GM18498 (cell line): ENCODE results near the gene CTSF.
"Not testable (repeated sequence)": the region's sequence is repeated elsewhere in the genome, so short reads cannot be mapped to it uniquely, and the experiment has no call there.

Experiments used
- ATAC-seq: cut with Tn5 transposase; IDR thresholded peaks from one replicate; pipeline ENCODE4 v1.9.1; 2021; ENCODE audit warnings: mild to moderate bottlenecking, moderate library complexity; ENCODE audit not compliant: unreplicated experiment

CTSF gene

DNA sequence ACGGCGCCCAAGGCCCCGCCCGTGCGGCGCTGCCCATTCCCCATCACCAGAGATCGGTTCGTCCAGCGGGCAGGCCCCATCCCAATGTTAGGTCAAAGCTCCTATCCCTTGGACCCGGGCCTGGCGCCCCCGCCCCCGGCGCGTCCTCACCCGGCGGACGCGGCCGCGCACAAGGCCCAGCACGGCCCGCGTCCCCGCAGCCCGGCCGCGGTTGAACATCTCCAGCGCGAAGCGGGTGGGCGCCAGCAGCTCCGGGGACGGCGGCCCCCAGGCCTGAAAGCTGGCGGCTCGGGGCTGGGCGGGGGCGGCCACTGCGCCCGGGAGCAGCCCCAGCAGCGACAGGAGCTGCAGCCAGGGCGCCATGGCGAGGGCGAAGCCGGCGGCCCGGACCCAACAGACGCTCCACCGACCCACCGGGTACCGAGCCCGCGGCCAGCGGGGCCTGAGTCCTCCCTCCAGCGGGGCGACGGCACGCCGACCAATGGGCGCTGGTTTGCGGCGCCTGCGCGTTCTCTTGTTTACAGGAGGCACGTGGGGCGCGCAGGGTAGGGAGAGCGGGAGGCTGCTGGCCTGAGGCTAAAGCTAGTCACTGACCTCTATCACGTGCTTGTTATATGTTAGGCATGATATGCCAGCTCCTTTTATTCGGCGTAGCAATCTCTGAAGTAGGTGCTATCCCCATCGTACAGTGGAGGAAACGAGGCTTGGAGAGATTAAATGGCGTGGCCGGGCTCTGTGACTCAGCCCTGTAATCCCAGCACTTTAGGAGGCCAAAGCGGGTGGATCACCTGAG is at the start of gene CTSF:
CTSF (minus strand) TSS at position 483 of the 793 bp plus-strand sequence; CDS start at position 363, 120 bp downstream.
- peak; percentile 56 for ATAC-seq

DNA sequence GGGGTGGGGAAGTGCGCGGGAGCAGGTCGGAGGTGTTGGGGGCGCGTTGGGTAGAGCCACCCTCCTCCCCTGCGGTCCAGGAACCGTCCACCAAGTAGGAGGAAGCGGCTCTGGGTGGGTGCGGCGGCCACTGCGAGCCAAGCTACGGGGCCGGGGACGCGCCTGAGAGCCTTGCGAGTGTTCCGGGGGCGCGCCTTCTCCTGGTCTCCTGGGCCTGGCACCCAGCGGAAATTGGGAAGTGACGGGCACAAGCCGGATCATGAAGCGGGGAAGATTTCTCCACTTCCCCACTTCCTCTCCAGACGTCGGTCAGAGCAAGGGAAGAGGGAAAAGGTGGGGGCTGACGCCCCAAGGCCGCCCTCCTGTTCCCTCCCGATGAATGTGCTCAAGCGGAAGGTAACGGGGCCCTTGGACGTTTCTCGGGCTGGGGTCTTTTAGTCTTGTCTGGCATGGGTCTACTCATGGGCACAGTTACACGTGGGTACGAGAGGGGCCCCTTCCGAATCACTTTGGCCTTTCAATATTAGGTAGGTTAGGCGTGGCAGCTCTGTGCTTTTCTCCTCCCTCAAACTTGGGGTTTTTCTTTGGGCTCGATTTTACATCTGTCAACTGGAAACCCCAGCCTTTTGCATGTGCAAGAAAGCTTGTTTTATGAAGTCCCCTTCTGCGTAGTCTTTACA is 48.9 kb upstream of the CTSF start:
- ATAC-seq, result no peak

DNA sequence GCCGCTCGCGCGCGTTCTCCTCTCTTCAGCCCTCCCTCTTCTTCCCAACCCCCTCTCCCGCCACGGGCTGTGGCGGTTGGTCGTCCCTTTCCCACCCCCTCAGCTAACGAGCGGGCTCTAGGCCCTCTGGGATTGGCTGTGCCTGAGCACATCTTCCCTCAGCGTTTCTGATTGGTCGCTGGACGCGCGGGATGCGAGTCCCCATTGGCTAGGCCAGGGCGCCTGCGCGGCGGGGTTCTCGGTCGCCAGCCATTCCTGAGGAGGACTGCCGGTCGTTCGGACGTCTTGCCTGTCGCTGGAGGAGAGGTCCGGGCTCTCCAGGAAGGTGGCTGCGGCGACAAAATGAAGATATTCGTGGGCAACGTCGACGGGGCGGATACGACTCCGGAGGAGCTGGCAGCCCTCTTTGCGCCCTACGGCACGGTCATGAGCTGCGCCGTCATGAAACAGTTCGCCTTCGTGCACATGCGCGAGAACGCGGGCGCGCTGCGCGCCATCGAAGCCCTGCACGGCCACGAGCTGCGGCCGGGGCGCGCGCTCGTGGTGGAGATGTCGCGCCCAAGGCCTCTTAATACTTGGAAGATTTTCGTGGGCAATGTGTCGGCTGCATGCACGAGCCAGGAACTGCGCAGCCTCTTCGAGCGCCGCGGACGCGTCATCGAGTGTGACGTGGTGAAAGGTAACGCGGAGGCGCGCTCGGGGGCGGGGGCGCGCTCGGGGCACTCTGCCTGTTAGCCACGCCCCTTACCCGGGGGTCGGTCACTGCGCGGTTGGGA is 48.2 kb upstream of the CTSF start, which contains the start of gene RBM14:
RBM14 (plus strand) TSS at position 252 of the 776 bp plus-strand sequence; CDS start at position 343, 91 bp downstream.
- peak; percentile 88 for ATAC-seq

DNA sequence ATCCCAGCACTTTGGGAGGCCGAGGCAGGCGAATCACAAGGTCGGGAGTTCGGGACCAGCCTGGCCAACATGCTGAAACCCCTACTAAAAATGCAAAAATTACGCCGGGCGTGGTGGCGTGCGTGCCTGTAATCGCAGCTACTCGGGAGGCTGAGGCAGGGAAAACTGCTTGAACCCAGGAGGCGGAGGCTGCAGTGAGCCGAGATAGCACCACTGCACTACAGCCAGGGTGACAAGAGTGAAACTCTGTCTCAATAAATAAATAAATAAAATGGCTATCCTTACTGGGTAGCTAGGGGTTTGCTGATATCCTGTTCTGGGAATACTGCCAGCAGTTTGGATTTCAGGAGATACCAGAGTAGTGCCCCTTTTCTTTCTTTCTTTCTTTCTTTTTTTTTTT is 45.7 kb upstream of the CTSF start:
- no peak for ATAC-seq

DNA sequence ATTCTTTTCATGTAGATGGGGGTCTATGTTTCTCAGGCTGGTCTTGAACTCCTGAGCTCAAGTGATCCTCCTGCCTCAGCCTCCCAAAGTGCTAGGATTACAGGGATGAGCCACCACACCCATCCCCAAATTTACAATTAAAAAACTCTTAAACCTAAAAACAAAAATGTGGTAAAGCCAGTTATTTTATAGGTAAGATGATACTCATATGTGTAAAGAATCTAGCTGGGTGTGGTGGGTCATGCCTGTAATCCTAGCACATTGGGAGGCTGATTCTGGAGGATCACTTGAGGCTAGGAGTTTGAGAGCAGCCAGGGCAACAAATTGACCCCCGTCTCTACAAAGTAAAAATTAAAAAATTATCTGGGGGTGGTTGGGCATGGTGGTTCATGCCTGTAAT is 44.1 kb upstream of the CTSF start:
- no peak for ATAC-seq

DNA sequence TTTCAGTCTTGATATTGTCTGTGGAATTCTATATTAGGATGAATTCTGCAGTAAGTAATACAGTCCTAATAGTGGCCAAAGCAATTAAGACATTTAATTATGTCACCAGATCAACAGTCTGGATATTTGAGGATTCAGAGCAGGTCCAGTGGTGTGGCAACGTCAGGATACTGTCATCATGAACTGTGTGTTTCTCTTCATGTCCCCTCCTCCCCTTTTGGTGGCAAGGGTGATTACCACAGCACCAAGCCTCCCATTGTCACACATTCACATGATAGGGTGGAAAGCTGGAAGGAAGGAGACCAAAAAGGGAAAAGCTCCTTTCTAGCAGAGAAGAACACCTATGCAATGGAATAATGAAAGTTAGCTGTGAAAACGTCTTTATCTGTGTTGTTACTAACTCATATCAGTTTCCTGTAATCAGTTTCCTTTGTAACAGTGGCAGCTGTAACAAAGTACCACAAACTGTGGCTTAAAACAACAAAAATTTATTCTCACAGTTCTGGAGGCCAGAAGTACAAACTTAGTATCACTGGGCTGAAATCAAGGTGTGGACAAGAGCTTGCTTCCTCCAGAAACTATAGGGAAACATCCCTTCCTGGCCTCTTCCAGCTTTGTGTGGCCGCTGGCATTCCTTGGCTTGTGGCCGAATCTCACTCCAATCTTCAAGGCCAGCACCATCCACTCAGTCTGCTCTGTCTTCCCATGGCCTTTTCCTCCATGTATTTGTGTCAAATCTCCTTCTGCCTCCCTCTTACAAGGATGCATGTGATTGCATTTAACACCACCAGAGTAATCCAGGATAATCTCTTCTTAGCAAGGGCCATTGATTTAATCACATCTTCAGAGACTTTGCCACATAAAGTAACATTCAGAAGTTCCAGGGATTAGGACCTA is 41.6 kb upstream of the CTSF start:
- no peak for ATAC-seq

DNA sequence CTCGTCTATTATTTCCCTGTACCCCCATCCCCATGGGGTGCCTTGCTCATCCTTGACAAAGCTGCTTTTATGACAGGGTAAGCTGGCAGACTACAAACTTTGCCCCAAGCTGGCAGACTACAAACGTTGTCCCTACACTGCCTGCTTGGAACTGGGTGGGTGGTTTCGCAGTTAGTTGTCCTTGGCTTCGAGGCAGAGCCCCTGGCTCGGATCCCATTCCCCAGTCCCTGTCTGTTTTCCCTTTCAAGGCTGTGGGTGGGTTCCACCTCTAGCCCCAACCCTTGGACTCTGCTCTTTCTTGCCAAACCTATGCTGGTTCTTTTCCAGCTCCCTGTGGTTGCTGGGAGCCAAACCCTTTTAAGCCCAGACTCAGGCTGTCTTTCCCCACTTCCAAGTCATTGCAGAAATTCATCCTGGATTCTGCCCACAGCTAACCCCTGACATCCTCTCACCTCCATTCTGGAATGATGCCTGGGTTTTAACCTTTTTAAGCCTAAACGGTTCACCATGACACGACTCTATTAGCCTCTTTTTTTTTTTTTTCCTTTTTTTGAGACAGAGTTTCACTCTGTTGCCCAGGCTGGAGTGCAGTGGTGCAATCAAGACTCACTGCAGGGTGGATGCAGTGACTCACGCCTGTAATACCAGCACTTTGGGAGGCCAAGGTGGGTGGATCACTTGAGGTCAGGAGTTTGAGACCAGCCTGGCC is 38.9 kb upstream of the CTSF start:
- ATAC-seq, result no peak

DNA sequence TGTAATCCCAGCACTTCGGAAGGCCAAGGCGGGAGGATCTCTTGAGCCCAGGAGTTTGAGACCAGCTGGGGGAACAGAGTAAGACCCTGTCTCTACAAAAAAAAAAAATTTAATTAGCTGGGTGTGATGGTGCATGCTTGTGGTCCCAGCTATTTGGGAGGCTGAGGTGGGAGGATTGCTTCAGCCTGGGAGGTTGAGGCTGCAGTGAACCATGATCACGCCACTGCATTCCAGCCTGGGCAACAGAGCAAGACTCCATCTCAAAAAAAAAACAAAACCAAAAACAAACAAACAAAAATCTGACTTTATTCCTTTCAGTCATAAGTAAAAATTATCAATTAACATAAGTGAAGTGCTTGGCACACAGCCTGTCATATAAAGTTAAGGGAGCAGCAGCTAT is 38.2 kb upstream of the CTSF start:
- not testable (repeated sequence) for ATAC-seq

DNA sequence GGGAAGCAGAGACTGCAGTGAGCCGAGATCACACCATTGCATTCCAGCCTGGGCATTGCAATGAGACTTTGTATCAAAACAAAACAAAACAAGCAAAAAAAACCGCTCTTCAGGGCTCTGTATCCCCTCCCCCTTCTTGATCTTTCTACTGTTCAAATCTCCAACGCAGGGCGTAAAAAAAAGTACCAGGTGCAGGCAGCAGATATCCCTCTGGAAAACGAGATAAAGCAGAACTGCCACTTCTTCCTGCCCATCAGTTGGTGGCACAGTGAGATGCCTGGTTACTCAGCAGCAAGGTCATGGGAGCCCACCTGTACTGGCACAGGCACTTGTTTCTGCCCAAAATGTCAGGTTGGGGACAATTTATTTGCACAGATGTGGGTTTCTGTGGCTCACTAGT is 35.7 kb upstream of the CTSF start:
- no peak for ATAC-seq

DNA sequence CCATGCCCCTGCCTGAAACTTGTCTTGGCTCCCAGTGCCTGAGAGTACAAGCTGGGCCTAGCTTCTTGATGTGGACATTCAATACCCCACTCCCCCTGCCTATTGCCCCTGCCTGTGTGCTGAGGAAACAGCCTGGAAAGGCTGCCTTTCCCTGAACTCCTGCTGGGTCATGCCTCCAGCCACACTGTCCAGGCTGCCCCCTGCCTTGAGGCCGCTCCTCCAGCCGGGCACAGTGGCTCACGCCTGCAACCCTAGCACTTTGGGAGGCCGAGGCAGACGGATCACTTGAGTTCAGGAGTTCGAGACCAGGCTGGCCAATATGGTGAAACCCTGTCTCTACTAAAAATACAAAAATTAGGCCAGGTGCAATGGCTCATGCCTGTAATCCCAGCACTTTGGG is 34.7 kb upstream of the CTSF start:
- ATAC-seq, result no peak

DNA sequence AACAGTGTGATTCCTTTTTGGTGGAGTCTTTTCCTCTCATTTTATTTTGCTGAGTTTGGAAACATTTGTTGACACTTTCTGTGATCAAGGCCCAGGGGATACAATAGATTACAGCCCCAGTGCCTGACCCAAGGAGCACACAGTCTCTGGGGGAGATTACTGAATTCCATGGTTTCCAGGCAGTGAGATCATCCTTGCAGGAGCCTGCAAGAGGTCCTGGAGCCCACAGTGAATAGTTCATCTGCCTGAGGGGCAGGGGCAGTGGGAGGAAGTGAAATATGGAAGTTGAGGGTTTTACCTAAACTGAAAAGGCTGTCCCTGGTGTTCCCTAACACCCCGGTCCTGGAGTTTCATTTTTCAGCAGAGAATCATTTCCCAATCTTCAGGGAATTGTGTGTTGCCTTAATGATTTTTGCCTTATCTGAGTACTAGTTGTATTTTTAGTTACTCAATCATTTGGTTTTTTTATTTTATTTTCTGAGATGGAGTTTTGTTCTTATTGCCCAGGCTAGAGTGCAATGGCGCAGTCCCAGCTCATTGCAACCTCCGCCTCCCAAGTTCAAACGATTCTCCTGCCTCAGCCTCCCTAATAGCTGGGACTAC is 32.3 kb upstream of the CTSF start:
- ATAC-seq, result no peak

DNA sequence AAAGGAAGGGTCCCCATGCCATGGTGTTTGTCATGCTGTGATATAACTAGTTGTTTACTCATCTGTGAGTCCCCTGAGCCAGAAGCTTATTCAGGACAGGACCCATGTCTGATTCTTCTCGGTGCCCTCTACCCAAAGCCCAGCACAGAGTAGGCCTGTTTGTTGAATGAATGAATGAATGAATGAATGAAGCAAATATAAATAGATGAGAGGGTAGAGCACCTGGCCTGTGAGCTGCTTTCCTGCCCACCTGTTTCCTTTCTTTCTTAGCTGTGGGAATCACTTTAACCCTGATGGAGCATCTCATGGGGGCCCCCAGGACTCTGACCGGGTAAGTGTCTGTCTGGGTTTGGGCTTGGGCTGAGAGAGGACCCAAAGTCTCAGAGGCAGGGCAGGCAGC is 31.8 kb upstream of the CTSF start:
- ATAC-seq, result no peak

DNA sequence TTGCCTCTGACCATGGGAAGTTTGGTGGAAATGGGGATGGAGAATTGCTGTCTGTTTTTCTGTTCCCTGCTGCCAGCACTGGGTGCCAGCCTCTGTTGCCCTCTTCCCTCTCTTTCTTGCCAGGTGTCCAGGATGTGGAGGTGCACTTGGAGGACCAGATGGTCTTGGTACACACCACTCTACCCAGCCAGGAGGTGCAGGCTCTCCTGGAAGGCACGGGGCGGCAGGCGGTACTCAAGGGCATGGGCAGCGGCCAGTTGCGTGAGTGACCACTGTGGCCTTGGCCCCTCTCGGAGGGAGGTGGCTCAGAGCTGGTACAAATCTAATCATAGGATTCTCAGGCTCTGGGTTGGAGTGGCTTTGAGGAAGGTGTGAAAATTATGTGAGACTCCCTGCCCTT is 30.6 kb upstream of the CTSF start:
- ATAC-seq, result no peak

DNA sequence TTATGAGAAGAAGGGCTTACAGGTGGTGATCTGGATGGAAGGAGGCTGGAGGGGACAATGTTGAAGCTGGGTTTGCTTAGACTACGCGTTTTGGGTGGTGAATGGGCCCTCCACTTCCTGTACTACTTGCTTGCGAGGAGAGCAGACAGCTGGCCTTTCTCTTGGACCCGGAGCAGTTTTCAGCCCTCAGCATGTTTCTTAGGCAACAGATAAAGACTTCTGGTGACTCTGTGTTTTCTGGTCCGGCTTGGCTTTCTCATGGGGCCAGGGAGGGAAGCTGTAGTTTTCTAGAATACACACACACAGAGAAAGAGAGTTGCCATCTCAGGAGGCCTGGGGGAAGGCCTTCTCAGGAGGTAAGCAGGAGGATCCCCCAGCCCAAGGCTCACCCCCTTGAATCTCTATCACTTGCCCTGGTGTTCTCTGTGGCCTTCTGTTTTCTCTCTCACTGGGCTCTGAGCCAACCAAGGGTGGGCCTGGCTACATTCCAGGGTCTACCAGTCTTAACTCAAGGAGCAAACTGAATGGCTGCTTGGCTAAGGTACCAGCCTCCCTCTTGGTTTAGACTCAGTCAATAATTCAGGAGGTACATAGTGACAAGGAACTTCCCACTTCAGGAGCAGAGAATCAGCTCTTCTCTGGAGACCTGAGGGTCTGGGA is 27.0 kb upstream of the CTSF start:
- no peak for ATAC-seq

DNA sequence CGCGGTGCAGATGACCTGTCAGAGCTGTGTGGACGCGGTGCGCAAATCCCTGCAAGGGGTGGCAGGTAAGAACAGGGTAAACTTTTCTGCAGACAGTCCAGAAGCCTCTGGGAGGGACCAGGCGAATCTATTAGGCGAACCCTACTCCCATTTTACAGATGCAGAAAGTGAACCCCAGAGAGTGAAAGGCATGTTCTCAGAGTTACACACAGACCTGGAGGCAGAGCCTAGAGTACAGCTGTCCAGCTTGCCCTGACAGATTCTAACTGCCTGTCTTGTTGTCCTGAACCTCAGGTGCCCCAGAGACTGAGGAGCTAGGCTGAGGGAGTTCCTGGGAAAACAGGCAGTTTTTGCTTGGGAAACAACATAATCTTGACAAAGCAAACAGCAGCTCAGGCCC is 25.2 kb upstream of the CTSF start:
- no peak for ATAC-seq

DNA sequence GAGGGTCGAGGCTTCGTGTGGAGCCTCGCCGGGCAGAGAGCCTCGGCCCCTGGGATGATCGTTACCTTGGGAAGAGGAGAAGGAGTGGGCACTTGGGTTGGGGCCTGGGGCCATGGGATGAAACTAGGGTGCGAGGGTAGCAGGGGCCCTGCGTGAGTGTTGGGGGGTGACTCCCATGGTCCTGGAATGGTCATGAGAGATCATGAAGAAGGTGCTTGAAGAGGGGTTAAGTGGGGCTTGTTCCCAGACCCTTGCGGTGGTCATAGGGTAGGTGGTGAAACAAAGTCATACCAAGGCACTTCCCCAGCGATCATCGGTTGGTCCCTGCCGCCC is 24.9 kb upstream of the CTSF start:
- peak; percentile 23 for ATAC-seq

DNA sequence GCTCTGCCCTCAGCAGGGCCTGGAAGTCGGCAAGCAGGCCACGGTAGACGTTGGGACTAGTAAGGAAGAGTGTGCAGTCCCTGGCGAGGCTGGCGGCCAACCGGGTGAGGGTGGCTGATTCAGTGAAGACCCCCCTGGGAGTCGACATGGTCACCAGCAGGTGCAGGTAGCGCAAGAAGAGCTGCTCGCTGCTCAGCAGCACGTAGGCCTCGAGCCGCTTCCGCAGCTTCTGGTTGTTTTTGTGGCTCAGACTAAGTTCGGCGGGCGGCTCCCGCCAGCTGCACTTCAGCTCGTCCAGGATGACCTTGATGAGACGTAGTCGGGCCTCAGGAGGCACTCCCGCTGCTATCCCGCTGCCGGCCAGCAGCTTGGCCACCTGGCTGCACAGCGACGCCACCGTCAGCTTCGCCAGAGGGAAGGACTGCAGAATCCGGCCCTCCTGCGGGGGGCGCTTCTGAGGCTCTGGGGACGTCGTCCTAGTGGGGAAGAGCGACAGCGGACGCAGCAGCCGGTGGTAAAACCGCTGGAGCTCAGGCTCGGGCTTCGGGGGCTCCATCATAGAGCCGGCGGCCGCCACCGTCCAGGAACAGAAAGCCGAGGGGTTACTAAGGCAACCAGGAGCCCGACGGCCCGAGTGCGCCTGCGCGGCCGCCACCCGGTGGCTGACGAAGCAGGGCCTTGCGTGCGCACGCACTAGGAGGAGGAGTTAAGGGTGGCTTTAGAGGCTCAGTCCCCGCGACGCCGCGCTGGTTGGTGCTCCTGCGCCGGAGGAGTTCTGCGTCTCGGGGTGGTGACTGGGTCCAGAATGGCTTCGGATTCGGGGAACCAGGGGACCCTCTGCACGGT is 24.3 kb upstream of the CTSF start, which contains the start of the genes CCDC87 and CCS:
CCDC87 (minus strand) TSS at position 607 of the 846 bp plus-strand sequence; CDS start at position 559, 48 bp downstream.
CCS (plus strand) TSS at position 729 of the 846 bp plus-strand sequence; CDS start at position 806, 77 bp downstream.
- peak; percentile 89 for ATAC-seq

DNA sequence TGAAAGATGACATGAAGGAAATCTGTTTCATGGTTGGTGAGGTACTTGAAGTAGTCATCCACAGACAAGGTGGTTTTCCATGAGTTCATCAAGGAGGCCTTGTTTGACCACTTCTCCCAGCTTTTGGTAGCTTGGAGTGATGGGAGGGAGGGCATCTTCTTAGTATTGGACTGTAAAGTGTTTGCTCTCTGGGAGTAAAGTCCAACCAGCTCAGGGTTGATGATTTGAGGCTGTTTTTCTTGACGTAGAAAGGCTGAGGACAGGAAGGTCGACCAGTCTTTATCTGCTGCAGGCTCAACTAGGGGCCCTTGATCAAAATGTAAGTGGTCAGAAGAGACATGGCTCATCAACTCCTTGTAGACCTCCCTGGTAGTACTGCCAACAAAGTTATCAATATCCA is 22.8 kb upstream of the CTSF start:
- no peak for ATAC-seq
